Measurements from ENCODE around the gene SCYL1.

Gene SCYL1

DNA sequence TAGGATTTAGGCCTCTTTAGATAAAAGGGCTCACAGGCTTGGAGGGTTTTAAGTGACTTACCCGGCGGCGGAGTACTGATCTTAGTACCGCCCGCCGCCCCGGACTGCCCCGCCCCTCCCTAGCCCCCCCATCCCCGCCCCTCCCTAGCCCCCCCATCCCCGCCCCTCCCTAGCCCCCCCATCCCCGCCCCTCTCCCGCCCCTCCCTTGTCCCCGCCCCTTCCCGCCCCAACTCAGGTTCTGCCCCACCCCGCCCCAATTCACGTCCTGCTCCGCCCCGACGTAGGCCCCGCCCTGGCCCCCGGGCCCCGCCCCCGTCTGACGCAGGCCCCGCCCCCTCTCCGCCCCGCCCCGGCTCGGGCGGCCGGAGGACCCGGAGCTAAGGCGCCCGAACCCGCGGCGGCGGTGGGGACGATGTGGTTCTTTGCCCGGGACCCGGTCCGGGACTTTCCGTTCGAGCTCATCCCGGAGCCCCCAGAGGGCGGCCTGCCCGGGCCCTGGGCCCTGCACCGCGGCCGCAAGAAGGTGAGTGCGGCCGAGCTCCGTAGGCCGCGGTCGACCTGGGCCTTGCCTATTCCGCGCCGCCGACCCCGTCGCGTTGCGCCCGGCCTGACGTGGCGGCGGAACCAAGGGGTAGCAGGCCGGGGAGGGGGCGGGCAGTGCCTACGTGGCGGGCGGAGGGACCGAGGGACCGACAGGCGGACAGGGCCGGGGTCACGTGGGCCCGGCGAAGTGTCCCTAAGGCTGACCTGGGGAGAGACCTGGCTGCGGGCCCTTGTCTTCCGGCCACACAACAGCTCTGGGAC lies at the start of gene SCYL1:
Gene SCYL1 (plus strand): TSS at position 343 of the 805 bp plus-strand sequence. CDS start 71 bp downstream, at position 414.
- no peaks in the 10 kb centered on the region for H3K9me3 Mint-ChIP-seq
- no peak for TF ChIP-seq CTCF (IDR thresholded peaks at IDR 0.05; ENCODE audit: unreplicated experiment in 3 of 3)
- peaks cover 9% of the 10 kb centered on the region for H3K36me3 Mint-ChIP-seq (ENCODE audit: low read depth)
- H3K4me3 Mint-ChIP-seq: peak within 1 kb of the TSS; percentile 85 to 91 (median 85)
- peaks cover 6% of the 10 kb centered on the region for H3K27me3 Mint-ChIP-seq (ENCODE audit: low read depth)
- peaks cover 33% of the 10 kb centered on the region for H3K4me1 Mint-ChIP-seq
- peak within 1 kb of the TSS; percentile 93 to 95 (median 94) for H3K27ac Mint-ChIP-seq

DNA sequence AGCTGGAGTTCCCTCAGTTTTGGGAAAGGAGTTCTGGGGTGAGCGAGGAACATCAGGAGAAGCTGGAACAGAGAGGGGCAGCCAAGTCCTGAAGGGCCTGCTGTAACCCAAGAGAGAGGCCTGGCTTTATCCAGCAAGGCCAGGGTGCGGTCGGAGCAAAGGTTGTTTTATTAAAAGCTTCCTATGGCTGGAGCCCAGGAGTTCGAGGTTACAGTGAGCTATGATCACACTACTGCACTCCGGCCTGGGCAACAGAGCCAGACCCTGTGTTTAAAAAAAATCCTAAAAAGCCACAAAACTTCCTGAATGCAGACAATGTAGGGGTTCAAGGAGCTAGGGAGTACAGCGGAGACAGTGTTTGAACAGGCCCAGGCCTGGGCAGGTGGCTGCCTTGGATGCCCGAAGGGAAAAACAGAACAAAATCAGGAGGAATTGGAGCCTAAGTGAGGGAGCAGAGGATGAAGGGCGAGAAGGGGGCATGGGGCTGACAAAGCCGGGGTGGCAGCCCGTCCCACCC lies 48.2 kb upstream of the SCYL1 start:
- H3K9me3 Mint-ChIP-seq: no peaks in the 10 kb centered on the region
- peak overlapping the region; percentile 97 to 99 (median 98) for H3K27ac Mint-ChIP-seq
- H3K4me3 Mint-ChIP-seq: peak overlapping the region; percentile 88 to 96 (median 92)
- H3K4me1 Mint-ChIP-seq: peaks cover 40% of the 10 kb centered on the region
- TF ChIP-seq CTCF (IDR thresholded peaks at IDR 0.05; ENCODE audit: unreplicated experiment in 3 of 3): no peak
- H3K36me3 Mint-ChIP-seq (ENCODE audit: low read depth): no peaks in the 10 kb centered on the region
- no peaks in the 10 kb centered on the region for H3K27me3 Mint-ChIP-seq (ENCODE audit: low read depth)

DNA sequence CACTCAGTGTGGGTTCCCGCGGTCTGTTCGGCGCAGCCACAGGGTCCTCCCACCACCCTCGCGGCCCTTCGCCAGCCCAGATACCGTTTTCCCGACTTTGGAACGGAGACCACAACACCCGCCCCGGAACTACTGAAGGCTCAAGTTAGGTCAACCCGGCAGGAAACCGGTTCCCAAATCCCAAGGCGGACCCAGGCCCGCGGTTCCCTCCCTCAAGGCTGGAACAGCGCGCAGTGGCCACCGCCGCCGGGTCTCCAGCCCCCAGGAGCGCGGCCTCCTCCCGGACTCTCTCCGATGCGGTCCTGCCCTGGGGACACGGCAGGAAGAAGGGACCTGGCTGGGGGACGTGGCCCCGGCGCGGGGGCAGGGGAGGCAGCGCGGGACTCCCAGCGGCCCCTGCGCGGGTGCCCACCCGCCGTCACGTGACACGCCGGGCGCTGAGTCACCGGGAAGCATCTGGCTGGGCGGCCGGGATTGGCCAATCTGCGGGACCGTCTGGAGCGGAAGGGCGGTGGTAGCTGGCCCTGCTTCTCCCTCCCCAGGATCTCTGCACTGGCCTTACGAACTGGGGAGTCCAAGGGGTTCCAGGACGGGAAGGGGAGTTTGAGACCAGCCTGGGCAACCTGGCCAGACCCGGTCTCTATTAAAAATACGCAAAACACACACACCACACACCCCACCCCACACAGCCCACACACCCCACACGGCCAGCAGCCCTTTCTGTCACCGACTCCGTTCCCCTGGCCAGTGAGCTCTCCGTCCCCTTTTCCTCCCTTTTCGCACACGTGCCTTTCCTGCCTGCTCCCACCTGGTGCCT lies 47.5 kb upstream of the SCYL1 start:
- Mint-ChIP-seq H3K27me3 (ENCODE audit: low read depth) (no peaks in the 10 kb centered on the region), H3K36me3 (ENCODE audit: low read depth) (no peaks in the 10 kb centered on the region), H3K4me3 (peak overlapping the region; percentile 88 to 96 (median 92)), H3K9me3 (no peaks in the 10 kb centered on the region), H3K4me1 (peaks cover 37% of the 10 kb centered on the region), H3K27ac (peak overlapping the region; percentile 97 to 99 (median 98))
- no peak for TF ChIP-seq CTCF (IDR thresholded peaks at IDR 0.05; ENCODE audit: unreplicated experiment in 3 of 3)

GRCh38 chr11:65478388-65479183 lies 46.3 kb upstream of the SCYL1 start:
- H3K27me3 Mint-ChIP-seq (ENCODE audit: low read depth): no peaks in the 10 kb centered on the region
- peaks cover 40% of the 10 kb centered on the region for H3K4me1 Mint-ChIP-seq
- no peaks in the 10 kb centered on the region for H3K36me3 Mint-ChIP-seq (ENCODE audit: low read depth)
- TF ChIP-seq CTCF (IDR thresholded peaks at IDR 0.05; ENCODE audit: unreplicated experiment in 3 of 3): no peak
- peak overlapping the region; percentile 32 to 81 (median 74) for H3K4me3 Mint-ChIP-seq
- no peaks in the 10 kb centered on the region for H3K9me3 Mint-ChIP-seq
- peak overlapping the region; percentile 85 to 98 (median 96) for H3K27ac Mint-ChIP-seq
